K562 (cell line): ENCODE data around the gene ZNF775. TPM values are rescaled to one million over a fixed set of nuclear protein-coding genes. Genes with fewer than 3 reads are reported as not detected.

Experiments used
- AFF4 ChIP-seq: sonication (generic); formaldehyde crosslinking; IDR thresholded peaks from 2 replicates; pipeline ENCODE4 v1.8.0; 2023; ENCODE audit warnings: mild to moderate bottlenecking, missing genetic modification reagents
- ARID3A ChIP-seq: IDR thresholded peaks from 2 replicates; pipeline ENCODE4 v1.6.1; 2012; ENCODE audit warnings: low read depth, low read length, improper control_type of control experiment, borderline replicate concordance
- GABPB1 ChIP-seq: sonication (generic); formaldehyde crosslinking; IDR thresholded peaks from 2 replicates; pipeline ENCODE4 v1.8.0; 2022; ENCODE audit warnings: mild to moderate bottlenecking, missing genetic modification reagents
- KAT8 ChIP-seq: fragments of 450-650 bp; IDR thresholded peaks from 2 replicates; pipeline ENCODE4 v1.6.1; 2016; ENCODE audit warnings: low read depth, mild to moderate bottlenecking
- KDM1A ChIP-seq, 2 experiments: fragments of 450-650 bp; IDR thresholded peaks; 2 replicates each; pipeline ENCODE4 v1.6.1; 2016; ENCODE audit warnings: mild to moderate bottlenecking in 2 of 2
- KLF1 ChIP-seq: fragments of 450-650 bp; IDR thresholded peaks from 2 replicates; pipeline ENCODE4 v1.6.1; 2016; ENCODE audit warnings: missing genetic modification characterization, missing compliant biosample characterization
- KLF13 ChIP-seq: fragments of 450-650 bp; IDR thresholded peaks from 2 replicates; pipeline ENCODE4 v1.6.1; 2016; ENCODE audit warnings: missing genetic modification characterization, low read depth, mild to moderate bottlenecking, missing compliant biosample characterization, moderate library complexity, borderline replicate concordance
- L3MBTL2 ChIP-seq: fragments of 450-650 bp; IDR thresholded peaks from 2 replicates; pipeline ENCODE4 v1.6.1; 2016; ENCODE audit warnings: mild to moderate bottlenecking, moderate library complexity
- NUFIP1 ChIP-seq: fragments of 450-650 bp; IDR thresholded peaks from 2 replicates; pipeline ENCODE4 v1.6.1; 2018; ENCODE audit not compliant: partially characterized antibody
- YY1 ChIP-seq, 3 experiments: IDR thresholded peaks; 2 replicates each; pipeline ENCODE4 v1.6.1; 2011; ENCODE audit warnings: low read length in 2 of 3, mild to moderate bottlenecking in 2 of 3, moderate library complexity in 2 of 3, borderline replicate concordance in 1 of 3, control low read depth in 1 of 3, low read depth in 1 of 3; ENCODE audit not compliant: insufficient read depth in 3 of 3, insufficient replicate concordance in 2 of 3, control insufficient read depth in 1 of 3, insufficient read length in 1 of 3; ENCODE audit errors: extremely low read depth in 1 of 3
- ZFP1 ChIP-seq: fragments of 450-650 bp; formaldehyde crosslinking; IDR thresholded peaks from 2 replicates; pipeline ENCODE4 v1.4.0; 2020; ENCODE audit warnings: mild to moderate bottlenecking, mixed read lengths
- ZNF12 ChIP-seq: sonication (generic); formaldehyde crosslinking; IDR thresholded peaks from 2 replicates; pipeline ENCODE4 v1.4.0; 2020; ENCODE audit warnings: mild to moderate bottlenecking, missing genetic modification reagents
- ZNF280B ChIP-seq: fragments of 250-450 bp; sonication (Bioruptor Pico); IDR thresholded peaks from 2 replicates; pipeline ENCODE4 v1.5.1; 2021; ENCODE audit warnings: mild to moderate bottlenecking
- ZNF609 ChIP-seq: sonication (generic); formaldehyde crosslinking; IDR thresholded peaks from 2 replicates; pipeline ENCODE4 v1.8.1; 2023; ENCODE audit warnings: missing genetic modification reagents, mild to moderate bottlenecking, borderline replicate concordance
- polyA plus RNA-seq, 8 experiments: library from polyadenylated mRNA; depleted of rRNA in 4 of 8; stranded (reverse) in 5 of 8; unstranded in 3 of 8; fragments of >200 nt; fragmentation: Nextera tagmentation in 2 of 8; fragmentation: Illumina TruSeq in 1 of 8; extraction: Ambion mirVana in 2 of 8; extraction: Trizol in 1 of 8; gene quantifications; 2 replicates each; pipeline versions ENCODE4 v1.2.1 to v1.2.3, GENCODE V29; 2011 to 2014; ENCODE audit warnings: inconsistent platforms in 1 of 8, missing spikeins in 1 of 8
- total RNA-seq, 7 experiments: library from RNA; depleted of rRNA in 6 of 7; stranded (reverse); fragments of >200 nt in 6 of 7; fragmentation: Illumina TruSeq in 2 of 7; extraction: Trizol in 2 of 7; gene quantifications; 2 replicates each; pipeline versions ENCODE4 v1.2.1 to v1.2.3, GENCODE V29; 2011 to 2021; ENCODE audit warnings: low replicate concordance in 1 of 7

The ZNF775 gene
- total and polyA plus RNA-seq, 9 of the 15 experiments (the other 6 are each of a cell fraction or from before 2014, with no cell fraction given), result 0.04 to 18.7 (median 4.9) TPM

- TF ChIP-seq KLF1 (tag) (peak; percentile 38), ZNF280B (CRISPR knock-in tag) (peak; percentile 53; the same call in 1 of the 2 replicates), ARID3A (peak; percentile 85), GABPB1 (CRISPR knock-in tag) (no peak; the same call in 1 of the 2 replicates), ZFP1 (CRISPR knock-in tag) (no peak; the same call in 1 of the 2 replicates), AFF4 (CRISPR knock-in tag) (no peak), L3MBTL2 (peak; percentile 91), KLF13 (peak; percentile 97), KDM1A (IDR thresholded peaks at IDR 0.05) (no peak), ZNF12 (no peak), KAT8 (no peak), YY1 (IDR thresholded peaks at IDR 0.05; ENCODE audit: borderline replicate concordance in 1 of 3, control insufficient read depth in 1 of 3, extremely low read depth in 1 of 3, insufficient read depth in 3 of 3, insufficient read length in 1 of 3, insufficient replicate concordance in 2 of 3, low read depth in 1 of 3, low read length in 2 of 3) (peak; percentile 28 to 96 (median 93)), ZNF609 (peak; percentile 41; the same call in 1 of the 2 replicates), NUFIP1 (no peak)
Observed at GRCh38 chr7:150404805-150405583, 25.9 kb downstream of the ZNF775 start (continued).
